K562 (cell line): Measurements from ENCODE around the gene ABHD3. TPM values are rescaled to one million over a fixed set of nuclear protein-coding genes. Genes with fewer than 3 reads are reported as not detected.

Experiments used
- ADNP ChIP-seq: fragments of 200-800 bp; sonication (Bioruptor generic); IDR thresholded peaks from 2 replicates; pipeline ENCODE4 v1.6.1; 2016; ENCODE audit warnings: missing genetic modification characterization, missing compliant biosample characterization
- EP400 ChIP-seq: fragments of 450-650 bp; IDR thresholded peaks from 2 replicates; pipeline ENCODE4 v1.6.1; 2017; ENCODE audit warnings: antibody characterized with exemption, mild to moderate bottlenecking, moderate library complexity
- HCFC1 ChIP-seq: IDR thresholded peaks from 2 replicates; pipeline ENCODE4 v1.6.1; 2012; ENCODE audit warnings: low read depth, low read length, improper control_type of control experiment
- KAT7 ChIP-seq: sonication (generic); formaldehyde crosslinking; IDR thresholded peaks from 2 replicates; pipeline ENCODE4 v1.8.0; 2022; ENCODE audit warnings: missing genetic modification reagents, mild to moderate bottlenecking, borderline replicate concordance
- NBN ChIP-seq: fragments of 450-650 bp; IDR thresholded peaks from 2 replicates; pipeline ENCODE4 v1.6.1; 2016; ENCODE audit warnings: low read depth, mild to moderate bottlenecking
- PYGO2 ChIP-seq: fragments of 450-650 bp; IDR thresholded peaks from 2 replicates; pipeline ENCODE4 v1.6.1; 2016; ENCODE audit warnings: mild to moderate bottlenecking, missing genetic modification characterization, moderate library complexity, missing compliant biosample characterization
- SIN3B ChIP-seq: fragments of 450-650 bp; IDR thresholded peaks from 2 replicates; pipeline ENCODE4 v1.6.1; 2017; ENCODE audit warnings: low read depth, mild to moderate bottlenecking, moderate library complexity
- YY1 ChIP-seq, 3 experiments: IDR thresholded peaks; 2 replicates each; pipeline ENCODE4 v1.6.1; 2011; ENCODE audit warnings: low read length in 2 of 3, mild to moderate bottlenecking in 2 of 3, moderate library complexity in 2 of 3, borderline replicate concordance in 1 of 3, control low read depth in 1 of 3, low read depth in 1 of 3; ENCODE audit not compliant: insufficient read depth in 3 of 3, insufficient replicate concordance in 2 of 3, control insufficient read depth in 1 of 3, insufficient read length in 1 of 3; ENCODE audit errors: extremely low read depth in 1 of 3
- ZNF143 ChIP-seq: sonication (generic); formaldehyde crosslinking; IDR thresholded peaks from 2 replicates; pipeline ENCODE4 v1.9.0; 2022; ENCODE audit warnings: mild to moderate bottlenecking, missing genetic modification reagents
- ZNF175 ChIP-seq: fragments of 200-800 bp; sonication (Bioruptor generic); IDR thresholded peaks from 2 replicates; pipeline ENCODE4 v1.6.1; 2016; ENCODE audit warnings: low read depth, mild to moderate bottlenecking, missing genetic modification characterization, missing compliant biosample characterization
- ZNF232 ChIP-seq: sonication (generic); formaldehyde crosslinking; IDR thresholded peaks from 2 replicates; pipeline ENCODE4 v1.8.0; 2022; ENCODE audit warnings: mild to moderate bottlenecking, missing genetic modification reagents
- polyA plus RNA-seq, 8 experiments: library from polyadenylated mRNA; depleted of rRNA in 4 of 8; stranded (reverse) in 5 of 8; unstranded in 3 of 8; fragments of >200 nt; fragmentation: Nextera tagmentation in 2 of 8; fragmentation: Illumina TruSeq in 1 of 8; extraction: Ambion mirVana in 2 of 8; extraction: Trizol in 1 of 8; gene quantifications; 2 replicates each; pipeline versions ENCODE4 v1.2.1 to v1.2.3, GENCODE V29; 2011 to 2014; ENCODE audit warnings: inconsistent platforms in 1 of 8, missing spikeins in 1 of 8
- total RNA-seq, 7 experiments: library from RNA; depleted of rRNA in 6 of 7; stranded (reverse); fragments of >200 nt in 6 of 7; fragmentation: Illumina TruSeq in 2 of 7; extraction: Trizol in 2 of 7; gene quantifications; 2 replicates each; pipeline versions ENCODE4 v1.2.1 to v1.2.3, GENCODE V29; 2011 to 2021; ENCODE audit warnings: low replicate concordance in 1 of 7
- TF ChIP-seq, protein P1 (sequence below): fragments of 450-650 bp; formaldehyde crosslinking; IDR thresholded peaks from 2 replicates; pipeline ENCODE4 v1.4.0; 2022; ENCODE audit warnings: missing genetic modification characterization
- TF ChIP-seq, protein P2 (sequence below): fragments of 250-450 bp; sonication (Bioruptor Pico); IDR thresholded peaks from 2 replicates; pipeline ENCODE4 v1.9.0; 2021; ENCODE audit warnings: mild to moderate bottlenecking, inconsistent platforms
- TF ChIP-seq, protein P3 (sequence below): fragments of 250-450 bp; sonication (Bioruptor Pico); IDR thresholded peaks from 2 replicates; pipeline ENCODE4 v1.5.0; 2021; ENCODE audit warnings: mild to moderate bottlenecking, borderline replicate concordance
- TF ChIP-seq, protein P4 (sequence below): fragments of 250-450 bp; sonication (Bioruptor Pico); IDR thresholded peaks from 2 replicates; pipeline ENCODE4 v1.4.0; 2020; ENCODE audit warnings: mild to moderate bottlenecking
- TF ChIP-seq, protein P5 (sequence below): fragments of 450-650 bp; IDR thresholded peaks from 2 replicates; pipeline ENCODE4 v1.6.1; 2016; ENCODE audit warnings: antibody characterized with exemption

ABHD3 gene
- total and polyA plus RNA-seq, 9 of the 15 experiments (the other 6 are each of a cell fraction or from before 2014, with no cell fraction given) = 6.3 to 38.8 (median 19.4) TPM

DNA sequence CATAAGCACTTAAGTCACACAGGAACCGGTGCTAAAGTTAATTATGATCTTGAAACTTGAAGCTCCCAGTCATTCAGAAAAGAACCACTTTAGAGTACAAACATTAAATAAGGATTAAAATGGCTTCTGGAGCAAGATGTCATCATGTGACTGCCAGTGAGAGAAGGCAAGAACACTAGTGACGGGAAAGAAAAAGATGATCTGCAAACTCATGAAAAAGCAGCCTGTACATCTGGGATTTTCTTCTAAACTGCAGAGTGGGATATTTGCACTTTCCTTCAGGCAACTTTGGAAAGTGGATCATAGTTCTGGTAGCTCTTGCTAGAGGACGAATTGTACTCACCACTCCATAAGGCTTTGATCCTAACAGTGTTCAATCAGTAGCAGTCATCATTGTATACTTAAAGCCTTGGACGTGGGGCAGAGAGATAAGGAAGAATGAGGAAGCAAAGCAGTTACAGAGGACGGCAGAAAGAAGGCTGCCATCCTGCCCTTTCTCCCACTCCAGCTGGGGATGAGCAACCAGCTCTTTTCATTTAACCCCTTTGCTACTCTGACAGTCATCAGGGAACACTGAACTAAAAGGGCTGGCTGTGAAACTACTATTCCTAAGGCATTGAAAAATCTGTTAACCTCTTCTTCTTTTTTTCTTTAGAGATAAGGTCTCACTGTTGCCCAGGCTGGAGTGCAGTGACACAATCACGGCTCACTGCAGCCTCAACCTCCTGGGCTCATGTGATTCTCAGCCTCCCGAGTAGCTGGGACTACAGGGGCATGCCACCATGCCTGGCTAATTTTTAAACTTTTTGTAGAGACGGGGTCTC, 18.1 kb downstream of the ABHD3 start (continued):
- TF ChIP-seq, protein P1, sequence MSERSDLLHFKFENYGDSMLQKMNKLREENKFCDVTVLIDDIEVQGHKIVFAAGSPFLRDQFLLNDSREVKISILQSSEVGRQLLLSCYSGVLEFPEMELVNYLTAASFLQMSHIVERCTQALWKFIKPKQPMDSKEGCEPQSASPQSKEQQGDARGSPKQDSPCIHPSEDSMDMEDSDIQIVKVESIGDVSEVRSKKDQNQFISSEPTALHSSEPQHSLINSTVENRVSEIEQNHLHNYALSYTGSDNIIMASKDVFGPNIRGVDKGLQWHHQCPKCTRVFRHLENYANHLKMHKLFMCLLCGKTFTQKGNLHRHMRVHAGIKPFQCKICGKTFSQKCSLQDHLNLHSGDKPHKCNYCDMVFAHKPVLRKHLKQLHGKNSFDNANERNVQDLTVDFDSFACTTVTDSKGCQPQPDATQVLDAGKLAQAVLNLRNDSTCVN = no peak
- TF ChIP-seq ZNF143 (no peak), ZNF232 (no peak), EP400 (peak; percentile 38), ADNP (tag) (no peak), YY1 (IDR thresholded peaks at IDR 0.05; ENCODE audit: borderline replicate concordance in 1 of 3, control insufficient read depth in 1 of 3, extremely low read depth in 1 of 3, insufficient read depth in 3 of 3, insufficient read length in 1 of 3, insufficient replicate concordance in 2 of 3, low read depth in 1 of 3, low read length in 2 of 3) (no peak), ZNF175 (CRISPR knock-in tag) (0 out of 2 replicates have a peak, but pooled peaks have one; percentile 47), SIN3B (no peak), KAT7 (no peak), NBN (peak; percentile 66; the same call in 1 of the 2 replicates), HCFC1 (no peak), PYGO2 (no peak)
- TF ChIP-seq, protein P2, sequence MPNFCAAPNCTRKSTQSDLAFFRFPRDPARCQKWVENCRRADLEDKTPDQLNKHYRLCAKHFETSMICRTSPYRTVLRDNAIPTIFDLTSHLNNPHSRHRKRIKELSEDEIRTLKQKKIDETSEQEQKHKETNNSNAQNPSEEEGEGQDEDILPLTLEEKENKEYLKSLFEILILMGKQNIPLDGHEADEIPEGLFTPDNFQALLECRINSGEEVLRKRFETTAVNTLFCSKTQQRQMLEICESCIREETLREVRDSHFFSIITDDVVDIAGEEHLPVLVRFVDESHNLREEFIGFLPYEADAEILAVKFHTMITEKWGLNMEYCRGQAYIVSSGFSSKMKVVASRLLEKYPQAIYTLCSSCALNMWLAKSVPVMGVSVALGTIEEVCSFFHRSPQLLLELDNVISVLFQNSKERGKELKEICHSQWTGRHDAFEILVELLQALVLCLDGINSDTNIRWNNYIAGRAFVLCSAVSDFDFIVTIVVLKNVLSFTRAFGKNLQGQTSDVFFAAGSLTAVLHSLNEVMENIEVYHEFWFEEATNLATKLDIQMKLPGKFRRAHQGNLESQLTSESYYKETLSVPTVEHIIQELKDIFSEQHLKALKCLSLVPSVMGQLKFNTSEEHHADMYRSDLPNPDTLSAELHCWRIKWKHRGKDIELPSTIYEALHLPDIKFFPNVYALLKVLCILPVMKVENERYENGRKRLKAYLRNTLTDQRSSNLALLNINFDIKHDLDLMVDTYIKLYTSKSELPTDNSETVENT (CRISPR knock-in tag) = no peak
- TF ChIP-seq, protein P3, sequence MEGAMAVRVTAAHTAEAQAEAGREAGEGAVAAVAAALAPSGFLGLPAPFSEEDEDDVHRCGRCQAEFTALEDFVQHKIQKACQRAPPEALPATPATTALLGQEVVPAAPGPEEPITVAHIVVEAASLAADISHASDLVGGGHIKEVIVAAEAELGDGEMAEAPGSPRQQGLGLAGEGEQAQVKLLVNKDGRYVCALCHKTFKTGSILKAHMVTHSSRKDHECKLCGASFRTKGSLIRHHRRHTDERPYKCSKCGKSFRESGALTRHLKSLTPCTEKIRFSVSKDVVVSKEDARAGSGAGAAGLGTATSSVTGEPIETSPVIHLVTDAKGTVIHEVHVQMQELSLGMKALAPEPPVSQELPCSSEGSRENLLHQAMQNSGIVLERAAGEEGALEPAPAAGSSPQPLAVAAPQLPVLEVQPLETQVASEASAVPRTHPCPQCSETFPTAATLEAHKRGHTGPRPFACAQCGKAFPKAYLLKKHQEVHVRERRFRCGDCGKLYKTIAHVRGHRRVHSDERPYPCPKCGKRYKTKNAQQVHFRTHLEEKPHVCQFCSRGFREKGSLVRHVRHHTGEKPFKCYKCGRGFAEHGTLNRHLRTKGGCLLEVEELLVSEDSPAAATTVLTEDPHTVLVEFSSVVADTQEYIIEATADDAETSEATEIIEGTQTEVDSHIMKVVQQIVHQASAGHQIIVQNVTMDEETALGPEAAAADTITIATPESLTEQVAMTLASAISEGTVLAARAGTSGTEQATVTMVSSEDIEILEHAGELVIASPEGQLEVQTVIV (CRISPR knock-in tag) = no peak
- TF ChIP-seq, protein P4, sequence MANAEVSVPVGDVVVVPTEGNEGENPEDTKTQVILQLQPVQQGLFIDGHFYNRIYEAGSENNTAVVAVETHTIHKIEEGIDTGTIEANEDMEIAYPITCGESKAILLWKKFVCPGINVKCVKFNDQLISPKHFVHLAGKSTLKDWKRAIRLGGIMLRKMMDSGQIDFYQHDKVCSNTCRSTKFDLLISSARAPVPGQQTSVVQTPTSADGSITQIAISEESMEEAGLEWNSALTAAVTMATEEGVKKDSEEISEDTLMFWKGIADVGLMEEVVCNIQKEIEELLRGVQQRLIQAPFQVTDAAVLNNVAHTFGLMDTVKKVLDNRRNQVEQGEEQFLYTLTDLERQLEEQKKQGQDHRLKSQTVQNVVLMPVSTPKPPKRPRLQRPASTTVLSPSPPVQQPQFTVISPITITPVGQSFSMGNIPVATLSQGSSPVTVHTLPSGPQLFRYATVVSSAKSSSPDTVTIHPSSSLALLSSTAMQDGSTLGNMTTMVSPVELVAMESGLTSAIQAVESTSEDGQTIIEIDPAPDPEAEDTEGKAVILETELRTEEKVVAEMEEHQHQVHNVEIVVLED = no peak
- TF ChIP-seq, protein P5, sequence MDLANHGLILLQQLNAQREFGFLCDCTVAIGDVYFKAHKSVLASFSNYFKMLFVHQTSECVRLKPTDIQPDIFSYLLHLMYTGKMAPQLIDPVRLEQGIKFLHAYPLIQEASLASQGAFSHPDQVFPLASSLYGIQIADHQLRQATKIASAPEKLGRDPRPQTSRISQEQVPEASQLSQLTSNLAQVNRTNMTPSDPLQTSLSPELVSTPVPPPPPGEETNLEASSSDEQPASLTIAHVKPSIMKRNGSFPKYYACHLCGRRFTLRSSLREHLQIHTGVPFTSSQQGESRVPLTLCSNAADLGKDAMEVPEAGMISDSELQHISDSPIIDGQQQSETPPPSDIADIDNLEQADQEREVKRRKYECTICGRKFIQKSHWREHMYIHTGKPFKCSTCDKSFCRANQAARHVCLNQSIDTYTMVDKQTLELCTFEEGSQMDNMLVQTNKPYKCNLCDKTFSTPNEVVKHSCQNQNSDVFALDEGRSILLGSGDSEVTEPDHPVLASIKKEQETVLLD = peak; percentile 55; the same call in 1 of the 2 replicates
